Subcutaneous abdominal adipose tissue (tissue), 5 donors: Measurements from ENCODE around the gene SPTBN1.
A peak's percentile ranks its signal among the peaks of the same experiment; 100 is the strongest.

Experiments
- H3K27ac ChIP-seq: one replicate; pipeline ENCODE4 v1.7.0; 2013; ENCODE audit warnings: low read depth, mild to moderate bottlenecking, inconsistent platforms, low read length, moderate library complexity
- H3K27me3 ChIP-seq, 5 donors: one replicate each; pipeline ENCODE4 v1.7.0; 2013; ENCODE audit warnings: low read length in 5 of 5, inconsistent platforms in 1 of 5; ENCODE audit not compliant: control insufficient read depth in 5 of 5, insufficient read depth in 4 of 5
- H3K36me3 ChIP-seq, 5 donors: one replicate each; pipeline ENCODE4 v1.7.0; 2013; ENCODE audit warnings: low read length in 5 of 5; ENCODE audit not compliant: control insufficient read depth in 5 of 5, insufficient read depth in 5 of 5
- H3K4me1 ChIP-seq, 5 donors: one replicate each; pipeline ENCODE4 v1.7.0; 2013; ENCODE audit warnings: low read length in 5 of 5, mild to moderate bottlenecking in 3 of 5, moderate library complexity in 1 of 5; ENCODE audit not compliant: control insufficient read depth in 5 of 5, insufficient read depth in 5 of 5
- H3K4me3 ChIP-seq, 5 donors: one replicate each; pipeline ENCODE4 v1.7.0; 2013; ENCODE audit warnings: low read length in 5 of 5, low read depth in 1 of 5
- H3K9ac ChIP-seq, 5 donors: one replicate each; pipeline ENCODE4 v1.7.0; 2013; ENCODE audit warnings: low read length in 5 of 5, mild to moderate bottlenecking in 4 of 5, moderate library complexity in 3 of 5
- H3K9me3 ChIP-seq, 5 donors: one replicate each; pipeline ENCODE4 v1.7.0; 2013; ENCODE audit warnings: low read length in 5 of 5; ENCODE audit not compliant: control insufficient read depth in 5 of 5
- donor health status: healthy.
- donor health status: healthy.
- donor health status: healthy.
- donor health status: healthy.
- donor health status: healthy.

Gene SPTBN1

DNA sequence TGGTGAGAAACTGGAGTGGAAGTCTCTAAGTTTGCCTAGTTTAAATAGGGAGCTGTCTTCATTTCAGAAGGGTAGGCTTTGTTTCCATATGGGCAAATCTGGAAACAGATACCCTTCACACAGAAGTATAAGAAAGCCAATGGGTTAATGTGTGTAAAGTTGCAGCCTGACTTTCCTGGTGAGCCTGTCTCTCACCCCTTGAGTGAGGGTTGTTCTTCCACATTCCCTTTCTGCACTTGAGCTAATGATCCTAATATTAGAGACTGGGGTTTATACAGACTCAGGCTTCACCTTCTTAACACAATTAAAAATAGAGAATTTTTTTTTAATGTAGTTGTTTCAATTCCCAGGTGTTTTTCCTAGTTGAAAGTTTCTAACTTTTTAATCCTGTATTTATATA lies 158.7 kb downstream of the SPTBN1 start:
- peak overlapping the region; percentile 77 for H3K27ac ChIP-seq
- no peak overlapping the region for H3K4me3 ChIP-seq
- peaks cover 23 to 68% (median 50%) of the 10 kb centered on the region in 5 donors for H3K36me3 ChIP-seq
- no peak overlapping the region for H3K9ac ChIP-seq
- peaks cover 8 to 72% (median 32%) of the 10 kb centered on the region in 5 donors for H3K4me1 ChIP-seq
- no peaks in the 10 kb centered on the region for H3K27me3 ChIP-seq
- H3K9me3 ChIP-seq: no peaks in the 10 kb centered on the region

- H3K4me3 ChIP-seq: no peak overlapping the region
- H3K4me1 ChIP-seq: peaks cover 8 to 69% (median 29%) of the 10 kb centered on the region in 5 donors
- H3K9me3 ChIP-seq: no peaks in the 10 kb centered on the region
- H3K9ac ChIP-seq: no peak overlapping the region
- H3K36me3 ChIP-seq: peaks cover 23 to 79% (median 58%) of the 10 kb centered on the region in 5 donors
- peak overlapping the region; percentile 86 for H3K27ac ChIP-seq
- H3K27me3 ChIP-seq: no peaks in the 10 kb centered on the region
These were observed 159.9 kb downstream of the SPTBN1 start for GRCh38 chr2:54615832-54616534.

DNA sequence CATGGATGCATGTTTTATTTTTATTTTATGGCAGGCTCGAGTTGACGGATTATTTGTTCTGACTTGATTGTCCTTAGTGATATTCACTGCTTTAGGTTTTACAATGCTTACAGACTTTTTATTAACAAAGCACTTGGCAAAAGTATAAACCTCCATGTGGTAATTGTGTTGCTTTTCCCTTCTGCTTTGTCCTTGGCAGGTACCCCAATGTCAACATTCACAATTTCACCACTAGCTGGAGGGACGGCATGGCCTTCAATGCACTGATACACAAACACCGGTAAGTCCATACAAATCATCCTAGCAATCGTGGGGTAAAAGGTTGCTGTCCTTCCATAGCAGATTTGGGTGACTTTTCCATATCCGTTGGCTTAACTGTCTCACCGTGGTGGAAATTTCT lies 161.3 kb downstream of the SPTBN1 start:
- Histone ChIP-seq H3K4me1 (peaks cover 8 to 63% (median 29%) of the 10 kb centered on the region in 5 donors), H3K27me3 (no peaks in the 10 kb centered on the region), H3K27ac (peak overlapping the region; percentile 86), H3K9ac (no peak overlapping the region), H3K9me3 (no peaks in the 10 kb centered on the region), H3K36me3 (peaks cover 33 to 88% (median 67%) of the 10 kb centered on the region in 5 donors), H3K4me3 (no peak overlapping the region)

GRCh38 chr2:54618646-54619565 lies 162.8 kb downstream of the SPTBN1 start:
- Histone ChIP-seq H3K4me1 (peaks cover 8 to 51% (median 30%) of the 10 kb centered on the region in 5 donors), H3K27me3 (no peaks in the 10 kb centered on the region), H3K36me3 (peaks cover 44 to 93% (median 77%) of the 10 kb centered on the region in 5 donors), H3K9me3 (no peaks in the 10 kb centered on the region), H3K9ac (peak overlapping the region in 3 of 5 donors; percentile 7 to 42 (median 21)), H3K27ac (peak overlapping the region; percentile 86), H3K4me3 (peak overlapping the region in 3 of 5 donors; percentile 3 to 34 (median 24))

GRCh38 chr2:54619660-54620231 lies 163.6 kb downstream of the SPTBN1 start:
- H3K9ac ChIP-seq: peak overlapping the region in 1 of 5 donors; percentile 21
- H3K9me3 ChIP-seq: no peaks in the 10 kb centered on the region
- H3K36me3 ChIP-seq: peaks cover 44 to 92% (median 69%) of the 10 kb centered on the region in 5 donors
- H3K27ac ChIP-seq: peak overlapping the region; percentile 86
- no peaks in the 10 kb centered on the region for H3K27me3 ChIP-seq
- peaks cover 13 to 48% (median 30%) of the 10 kb centered on the region in 5 donors for H3K4me1 ChIP-seq
- H3K4me3 ChIP-seq: no peak overlapping the region

DNA sequence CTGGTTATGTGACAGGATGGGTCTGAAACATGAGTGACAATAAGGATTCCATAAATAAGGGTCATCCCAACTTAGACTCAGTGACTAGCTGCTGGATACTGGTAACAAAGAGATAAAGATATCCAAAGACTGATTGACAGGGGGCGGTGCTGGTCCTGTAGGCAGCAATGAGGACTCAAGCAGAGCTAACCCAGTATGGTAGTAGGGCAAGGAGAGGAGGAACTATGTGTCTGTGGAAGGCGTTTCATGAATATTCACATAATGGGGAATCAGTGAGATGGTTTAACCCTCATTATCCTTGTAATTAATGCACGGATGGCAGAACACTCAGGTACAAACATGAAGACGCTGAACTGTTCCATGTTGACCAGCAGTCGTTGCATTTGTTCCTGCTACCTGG lies 164.8 kb downstream of the SPTBN1 start:
- Histone ChIP-seq H3K9me3 (no peaks in the 10 kb centered on the region), H3K4me1 (peaks cover 14 to 49% (median 40%) of the 10 kb centered on the region in 5 donors), H3K36me3 (peaks cover 42 to 93% (median 68%) of the 10 kb centered on the region in 5 donors), H3K4me3 (no peak overlapping the region), H3K27ac (peak overlapping the region; percentile 86), H3K27me3 (no peaks in the 10 kb centered on the region), H3K9ac (no peak overlapping the region)

GRCh38 chr2:54624591-54625071 lies 168.5 kb downstream of the SPTBN1 start:
- Histone ChIP-seq H3K27me3 (no peaks in the 10 kb centered on the region), H3K4me3 (no peak overlapping the region), H3K9me3 (no peaks in the 10 kb centered on the region), H3K4me1 (peaks cover 6 to 29% (median 25%) of the 10 kb centered on the region in 5 donors), H3K9ac (peak overlapping the region; percentile 16 to 65 (median 48)), H3K36me3 (peaks cover 27 to 95% (median 77%) of the 10 kb centered on the region in 5 donors), H3K27ac (peak overlapping the region; percentile 87)

DNA sequence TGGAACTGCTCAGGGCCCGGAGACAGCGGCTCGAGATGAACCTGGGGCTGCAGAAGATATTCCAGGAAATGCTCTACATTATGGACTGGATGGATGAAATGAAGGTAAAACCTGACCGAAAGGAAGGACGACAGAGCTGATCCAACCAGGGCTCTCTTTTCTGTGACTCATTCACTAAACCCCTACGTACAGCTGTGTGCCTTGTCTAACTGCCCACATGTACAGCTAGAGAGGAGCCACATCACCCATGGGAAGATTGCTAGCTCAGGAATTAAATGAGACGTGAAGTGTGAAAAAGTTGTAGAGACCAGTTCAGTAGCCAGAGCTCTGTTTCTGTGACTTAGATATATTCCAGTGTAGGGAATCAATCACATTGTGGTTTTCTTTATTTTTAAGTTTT lies 170.0 kb downstream of the SPTBN1 start:
- peak overlapping the region; percentile 87 for H3K27ac ChIP-seq
- peaks cover 27 to 95% (median 83%) of the 10 kb centered on the region in 5 donors for H3K36me3 ChIP-seq
- no peaks in the 10 kb centered on the region for H3K9me3 ChIP-seq
- H3K9ac ChIP-seq: no peak overlapping the region
- no peak overlapping the region for H3K4me3 ChIP-seq
- H3K27me3 ChIP-seq: no peaks in the 10 kb centered on the region
- H3K4me1 ChIP-seq: peaks cover 11 to 34% (median 25%) of the 10 kb centered on the region in 5 donors

- peaks cover 14 to 41% (median 32%) of the 10 kb centered on the region in 5 donors for H3K4me1 ChIP-seq
- peak overlapping the region; percentile 87 for H3K27ac ChIP-seq
These were observed 170.8 kb downstream of the SPTBN1 start for GRCh38 chr2:54626884-54627283.

More at GRCh38 chr2:54626884-54627283, 170.8 kb downstream of the SPTBN1 start:
- Histone ChIP-seq H3K9me3 (no peaks in the 10 kb centered on the region), H3K9ac (no peak overlapping the region), H3K36me3 (peaks cover 20 to 95% (median 82%) of the 10 kb centered on the region in 5 donors), H3K4me3 (no peak overlapping the region), H3K27me3 (no peaks in the 10 kb centered on the region)
